ENCODE results near the gene P2RY2. TPM values are rescaled to one million over a fixed set of nuclear protein-coding genes. Genes with fewer than 3 reads are reported as not detected.

Gene P2RY2
- total RNA-seq, 1 experiment from 2014 or later, result 0.26 TPM

DNA sequence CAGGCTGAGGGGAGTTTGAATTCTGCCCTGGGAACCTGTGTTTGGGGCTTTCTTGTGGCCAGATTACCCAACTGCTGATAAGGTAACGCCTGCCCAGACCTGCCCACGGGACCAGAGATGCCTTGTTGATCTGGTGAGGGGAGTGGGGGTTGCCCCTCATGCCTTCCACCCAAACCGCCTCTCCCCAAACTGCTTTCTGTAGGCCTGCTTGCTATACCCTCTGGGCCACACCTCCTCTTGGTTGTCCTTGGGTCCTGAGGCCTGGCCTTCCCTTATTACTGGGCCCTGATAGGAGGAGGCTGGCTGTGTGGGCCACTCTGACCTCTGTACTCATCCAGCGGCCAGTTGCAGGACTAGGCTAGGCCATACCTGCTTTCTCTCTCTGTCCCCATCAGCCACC is 3.4 kb downstream of the P2RY2 start:
- TF ChIP-seq, protein P1, sequence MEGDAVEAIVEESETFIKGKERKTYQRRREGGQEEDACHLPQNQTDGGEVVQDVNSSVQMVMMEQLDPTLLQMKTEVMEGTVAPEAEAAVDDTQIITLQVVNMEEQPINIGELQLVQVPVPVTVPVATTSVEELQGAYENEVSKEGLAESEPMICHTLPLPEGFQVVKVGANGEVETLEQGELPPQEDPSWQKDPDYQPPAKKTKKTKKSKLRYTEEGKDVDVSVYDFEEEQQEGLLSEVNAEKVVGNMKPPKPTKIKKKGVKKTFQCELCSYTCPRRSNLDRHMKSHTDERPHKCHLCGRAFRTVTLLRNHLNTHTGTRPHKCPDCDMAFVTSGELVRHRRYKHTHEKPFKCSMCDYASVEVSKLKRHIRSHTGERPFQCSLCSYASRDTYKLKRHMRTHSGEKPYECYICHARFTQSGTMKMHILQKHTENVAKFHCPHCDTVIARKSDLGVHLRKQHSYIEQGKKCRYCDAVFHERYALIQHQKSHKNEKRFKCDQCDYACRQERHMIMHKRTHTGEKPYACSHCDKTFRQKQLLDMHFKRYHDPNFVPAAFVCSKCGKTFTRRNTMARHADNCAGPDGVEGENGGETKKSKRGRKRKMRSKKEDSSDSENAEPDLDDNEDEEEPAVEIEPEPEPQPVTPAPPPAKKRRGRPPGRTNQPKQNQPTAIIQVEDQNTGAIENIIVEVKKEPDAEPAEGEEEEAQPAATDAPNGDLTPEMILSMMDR (conservative IDR thresholded peaks at IDR 0.05), result no peak

More for the DNA sequence above, 3.4 kb downstream of the P2RY2 start:
- no CpG with 5 or more reads among the region's 4 CpGs for WGBS (ENCODE audit: extremely low coverage, insufficient read length, low lambda C conversion rate)
- no peaks in the 10 kb centered on the region for H3K4me1 ChIP-seq (ENCODE audit: insufficient read depth, low read length)
- Mint-ChIP-seq H3K36me3 (ENCODE audit: insufficient read depth in 1 of 3, low read depth in 3 of 3) (no peaks in the 10 kb centered on the region), H3K27ac (no peak overlapping the region), H3K4me1 (peaks cover 14 to 16% of the 10 kb centered on the region in 2 experiments), H3K27me3 (ENCODE audit: low read depth) (peaks cover 65% of the 10 kb centered on the region), H3K4me3 (no peak overlapping the region), H3K9me3 (no peaks in the 10 kb centered on the region)
- peaks cover 7% of the 10 kb centered on the region; the same call in 1 of the 2 replicates for H3K27me3 ChIP-seq (ENCODE audit: insufficient read depth, low read length)
- H2BK20ac ChIP-seq (ENCODE audit: low read depth, low read length, poor library complexity, severe bottlenecking), result no peak overlapping the region
- H3K23ac ChIP-seq (ENCODE audit: insufficient read length, low read depth, low read length), result no peak overlapping the region
- H3K18ac ChIP-seq (ENCODE audit: insufficient read length, low read depth, low read length), result no peak overlapping the region
- DNase-seq, result no peak
- H2BK15ac ChIP-seq (ENCODE audit: low read depth, low read length), result no peak overlapping the region
- H2BK120ac ChIP-seq (ENCODE audit: low read depth, low read length, poor library complexity, severe bottlenecking), result no peak overlapping the region
- H2BK5ac ChIP-seq (ENCODE audit: insufficient read length, low read length), result no peak overlapping the region
- H3K14ac ChIP-seq (ENCODE audit: insufficient read depth, low read length), result no peak overlapping the region; the same call in 1 of the 2 replicates
- H3K9ac ChIP-seq (ENCODE audit: extremely low read depth, insufficient read length, low read length), result no peak overlapping the region
- peaks cover 4% of the 10 kb centered on the region for H3K23me2 ChIP-seq (ENCODE audit: insufficient read length, low read depth, low read length, poor library complexity, severe bottlenecking)
- H4K20me1 ChIP-seq (ENCODE audit: control insufficient read depth, insufficient read depth, insufficient read length), result no peaks in the 10 kb centered on the region
- H2AK5ac ChIP-seq (ENCODE audit: insufficient read length, low read length), result no peak overlapping the region
- no peaks in the 10 kb centered on the region for H3K79me1 ChIP-seq (ENCODE audit: insufficient read depth, low read depth, low read length, poor library complexity, severe bottlenecking)
- no peak overlapping the region for H4K5ac ChIP-seq (ENCODE audit: insufficient read length, low read depth, low read length)
- no peak overlapping the region for H2BK12ac ChIP-seq (ENCODE audit: insufficient read length, low read depth, low read length)
- H3K4me2 ChIP-seq (ENCODE audit: insufficient read depth, insufficient read length, low read length), result no peak overlapping the region
- no peak overlapping the region for H3K4ac ChIP-seq (ENCODE audit: low read depth, low read length)
- H3K9me3 ChIP-seq (ENCODE audit: control insufficient read depth, low read depth, low read length), result no peaks in the 10 kb centered on the region
- no peak overlapping the region for H3K27ac ChIP-seq (ENCODE audit: insufficient read length, low read depth, low read length)
- no peak overlapping the region for H4K91ac ChIP-seq (ENCODE audit: insufficient read length, low read depth, low read length)
- no peak overlapping the region for H3T11ph ChIP-seq (ENCODE audit: low read length)
- H2AFZ ChIP-seq (ENCODE audit: low read length), result no peak overlapping the region
- H3K56ac ChIP-seq (ENCODE audit: insufficient read length, low read depth, low read length), result no peak overlapping the region
- no peak overlapping the region for H4K8ac ChIP-seq (replicated peaks; ENCODE audit: insufficient read length, low read depth, low read length)
- no peaks in the 10 kb centered on the region for H3K79me2 ChIP-seq (ENCODE audit: insufficient read depth, low read length)
